SK-N-SH (cell line): ENCODE results near the gene PRKCA. TPM values are rescaled to one million over a fixed set of nuclear protein-coding genes. Genes with fewer than 3 reads are reported as not detected.
A peak's percentile ranks its signal among the peaks of the same experiment; 100 is the strongest.

ENCODE experiments used
- CHD2 ChIP-seq: fragments of 150-350 bp; IDR thresholded peaks from 2 replicates; pipeline ENCODE4 v1.6.1; 2018; ENCODE audit warnings: low read length; ENCODE audit not compliant: partially characterized antibody
- ELF1 ChIP-seq: IDR thresholded peaks from 2 replicates; pipeline ENCODE4 v1.4.0; 2012
- EP300 ChIP-seq, 2 experiments: IDR thresholded peaks; 2 replicates each; pipeline versions ENCODE4 v1.4.0 to v1.6.1; 2012; ENCODE audit warnings: borderline replicate concordance in 1 of 2, low read depth in 1 of 2, low read length in 1 of 2
- EZH2phosphoT487 ChIP-seq: fragments of 200-600 bp; sonication (generic); IDR thresholded peaks from 2 replicates; pipeline ENCODE4 v1.6.1; 2017; ENCODE audit warnings: low read depth, mixed run types, mild to moderate bottlenecking, antibody characterized with exemption, moderate library complexity, borderline replicate concordance
- FOSL2 ChIP-seq: IDR thresholded peaks from 2 replicates; pipeline ENCODE4 v1.4.0; 2012; ENCODE audit warnings: low read depth, mild to moderate bottlenecking, moderate library complexity, borderline replicate concordance
- FOXJ3 ChIP-seq: sonication (generic); formaldehyde crosslinking; IDR thresholded peaks from 2 replicates; pipeline ENCODE4 v1.5.1; 2020; ENCODE audit warnings: mild to moderate bottlenecking, missing genetic modification reagents
- FOXM1 ChIP-seq: IDR thresholded peaks from 2 replicates; pipeline ENCODE4 v1.4.0; 2012; ENCODE audit warnings: low read depth, mild to moderate bottlenecking
- GATA2 ChIP-seq: sonication (generic); formaldehyde crosslinking; IDR thresholded peaks from 2 replicates; pipeline ENCODE4 v1.5.0; 2020; ENCODE audit warnings: mild to moderate bottlenecking, missing genetic modification reagents
- MEF2A ChIP-seq: IDR thresholded peaks from 2 replicates; pipeline ENCODE4 v1.4.0; 2012; ENCODE audit warnings: low read depth, borderline replicate concordance
- MXI1 ChIP-seq: IDR thresholded peaks from 2 replicates; pipeline ENCODE4 v1.6.1; 2012; ENCODE audit warnings: mild to moderate bottlenecking, low read depth, low read length, improper control_type of control experiment
- NRF1 ChIP-seq: IDR thresholded peaks from 2 replicates; pipeline ENCODE4 v1.6.1; 2012; ENCODE audit warnings: low read depth, mild to moderate bottlenecking, low read length
- POLR2AphosphoS5 ChIP-seq: IDR thresholded peaks from 2 replicates; pipeline ENCODE4 v1.6.1; 2012; ENCODE audit warnings: low read depth, low read length
- RCOR1 ChIP-seq: fragments of 150-350 bp; IDR thresholded peaks from 2 replicates; pipeline ENCODE4 v1.6.1; 2017; ENCODE audit warnings: antibody characterized with exemption, low read length
- RFX5 ChIP-seq: IDR thresholded peaks from 2 replicates; pipeline ENCODE4 v1.6.1; 2012; ENCODE audit warnings: mild to moderate bottlenecking, improper control_type of control experiment, low read length
- RXRA ChIP-seq: IDR thresholded peaks from 2 replicates; pipeline ENCODE4 v1.4.0; 2012; ENCODE audit warnings: low read depth, mild to moderate bottlenecking, borderline replicate concordance
- SIN3A ChIP-seq: IDR thresholded peaks from 2 replicates; pipeline ENCODE4 v1.6.1; 2012; ENCODE audit warnings: low read depth, mild to moderate bottlenecking, low read length, moderate library complexity, borderline replicate concordance
- SMC3 ChIP-seq: IDR thresholded peaks from 2 replicates; pipeline ENCODE4 v1.6.1; 2012; ENCODE audit warnings: low read depth, low read length, improper control_type of control experiment
- TCF12 ChIP-seq: IDR thresholded peaks from 2 replicates; pipeline ENCODE4 v1.4.0; 2012
- TEAD4 ChIP-seq: IDR thresholded peaks from 2 replicates; pipeline ENCODE4 v1.4.0; 2012; ENCODE audit warnings: mild to moderate bottlenecking, borderline replicate concordance; ENCODE audit not compliant: insufficient read depth
- YY1 ChIP-seq: IDR thresholded peaks from 2 replicates; pipeline ENCODE4 v1.4.0; 2012; ENCODE audit warnings: low read depth, mild to moderate bottlenecking
- polyA plus RNA-seq, 3 experiments: library from polyadenylated mRNA; depleted of rRNA; stranded (reverse); fragments of >200 nt; gene quantifications; 2 replicates each; pipeline ENCODE4 v1.2.3, GENCODE V29; 2012
- TF ChIP-seq, protein P1 (sequence below): fragments of 150-350 bp; IDR thresholded peaks from 2 replicates; pipeline ENCODE4 v1.6.1; 2016; ENCODE audit warnings: mild to moderate bottlenecking, low read depth, low read length
- TF ChIP-seq, protein P2 (sequence below): IDR thresholded peaks from 2 replicates; pipeline ENCODE4 v1.4.0; 2012; ENCODE audit warnings: low read depth, borderline replicate concordance
- TF ChIP-seq, protein P3 (sequence below): IDR thresholded peaks from 2 replicates; pipeline ENCODE4 v1.4.0; 2012; ENCODE audit warnings: low read depth, borderline replicate concordance
- TF ChIP-seq, protein P4 (sequence below): fragments of 150-350 bp; IDR thresholded peaks from 2 replicates; pipeline ENCODE4 v1.6.1; 2017; ENCODE audit warnings: antibody characterized with exemption, low read length, low read depth, borderline replicate concordance
- TF ChIP-seq, protein P5 (sequence below): fragments of 200-600 bp; sonication (generic); IDR thresholded peaks from 2 replicates; pipeline ENCODE4 v1.6.1; 2017; ENCODE audit warnings: antibody characterized with exemption, mild to moderate bottlenecking, moderate library complexity

Gene PRKCA
- polyA plus RNA-seq, 1 of the 3 experiments (the other 2 are of a cell fraction): 108 TPM

DNA sequence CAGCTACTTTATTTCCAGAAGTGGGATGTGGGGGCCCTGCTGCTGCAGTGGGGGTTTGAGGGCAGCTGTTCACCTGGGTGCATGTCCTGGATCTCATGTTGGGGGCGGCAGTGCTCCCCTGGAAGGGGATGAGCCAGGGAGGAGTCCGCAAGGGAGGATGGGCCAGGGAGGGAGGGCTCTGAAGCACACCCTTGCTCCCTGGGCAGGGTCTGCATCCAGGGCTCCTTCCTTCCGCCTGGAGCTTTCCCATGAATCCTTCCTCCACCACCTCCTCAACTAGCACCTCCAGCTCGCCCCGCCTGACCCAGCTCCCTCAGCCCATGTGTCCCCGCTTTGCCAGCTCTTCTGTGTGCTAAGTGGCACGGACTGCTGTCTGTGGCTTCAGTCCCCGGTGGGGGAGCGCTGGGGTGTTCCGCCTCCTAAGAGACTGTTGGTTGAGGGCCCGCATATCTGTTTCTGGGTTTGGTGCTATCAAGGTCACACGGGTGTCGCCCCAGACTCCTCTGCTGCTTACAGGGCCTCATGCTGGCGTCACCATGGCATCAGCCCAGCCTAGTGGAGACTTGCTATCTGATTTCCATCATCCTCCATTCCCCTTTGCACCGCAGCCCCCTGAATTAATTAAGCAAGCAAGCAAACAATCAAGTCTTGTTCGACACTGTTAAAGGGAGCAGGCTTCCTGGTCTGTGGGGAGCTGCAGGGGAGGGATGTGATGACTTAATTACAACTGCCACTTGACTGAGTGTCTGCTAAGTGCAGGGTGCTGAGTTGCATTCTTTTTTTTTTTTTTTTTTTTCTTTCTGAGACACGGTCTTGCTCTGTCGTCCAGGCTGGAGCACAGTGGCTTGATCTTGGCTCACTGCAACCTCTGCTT, 71.8 kb downstream of the PRKCA start (continued):
- TF ChIP-seq FOXJ3 (CRISPR knock-in tag): peak; percentile 84
- no peak for TF ChIP-seq ELF1
- 0 out of 2 replicates have a peak, but pooled peaks have one; percentile 40 for TF ChIP-seq TCF12
- TF ChIP-seq, protein P1, sequence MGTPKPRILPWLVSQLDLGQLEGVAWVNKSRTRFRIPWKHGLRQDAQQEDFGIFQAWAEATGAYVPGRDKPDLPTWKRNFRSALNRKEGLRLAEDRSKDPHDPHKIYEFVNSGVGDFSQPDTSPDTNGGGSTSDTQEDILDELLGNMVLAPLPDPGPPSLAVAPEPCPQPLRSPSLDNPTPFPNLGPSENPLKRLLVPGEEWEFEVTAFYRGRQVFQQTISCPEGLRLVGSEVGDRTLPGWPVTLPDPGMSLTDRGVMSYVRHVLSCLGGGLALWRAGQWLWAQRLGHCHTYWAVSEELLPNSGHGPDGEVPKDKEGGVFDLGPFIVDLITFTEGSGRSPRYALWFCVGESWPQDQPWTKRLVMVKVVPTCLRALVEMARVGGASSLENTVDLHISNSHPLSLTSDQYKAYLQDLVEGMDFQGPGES: no peak
- TF ChIP-seq, protein P2, sequence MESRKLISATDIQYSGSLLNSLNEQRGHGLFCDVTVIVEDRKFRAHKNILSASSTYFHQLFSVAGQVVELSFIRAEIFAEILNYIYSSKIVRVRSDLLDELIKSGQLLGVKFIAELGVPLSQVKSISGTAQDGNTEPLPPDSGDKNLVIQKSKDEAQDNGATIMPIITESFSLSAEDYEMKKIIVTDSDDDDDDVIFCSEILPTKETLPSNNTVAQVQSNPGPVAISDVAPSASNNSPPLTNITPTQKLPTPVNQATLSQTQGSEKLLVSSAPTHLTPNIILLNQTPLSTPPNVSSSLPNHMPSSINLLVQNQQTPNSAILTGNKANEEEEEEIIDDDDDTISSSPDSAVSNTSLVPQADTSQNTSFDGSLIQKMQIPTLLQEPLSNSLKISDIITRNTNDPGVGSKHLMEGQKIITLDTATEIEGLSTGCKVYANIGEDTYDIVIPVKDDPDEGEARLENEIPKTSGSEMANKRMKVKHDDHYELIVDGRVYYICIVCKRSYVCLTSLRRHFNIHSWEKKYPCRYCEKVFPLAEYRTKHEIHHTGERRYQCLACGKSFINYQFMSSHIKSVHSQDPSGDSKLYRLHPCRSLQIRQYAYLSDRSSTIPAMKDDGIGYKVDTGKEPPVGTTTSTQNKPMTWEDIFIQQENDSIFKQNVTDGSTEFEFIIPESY: no peak
- no peak for TF ChIP-seq NRF1
- TF ChIP-seq EZH2phosphoT487: no peak
- peak; percentile 88 for TF ChIP-seq GATA2
- no peak for TF ChIP-seq FOXM1
- TF ChIP-seq CHD2: peak; percentile 63
- no peak for TF ChIP-seq SIN3A
- TF ChIP-seq POLR2AphosphoS5: no peak
- TF ChIP-seq, protein P3, sequence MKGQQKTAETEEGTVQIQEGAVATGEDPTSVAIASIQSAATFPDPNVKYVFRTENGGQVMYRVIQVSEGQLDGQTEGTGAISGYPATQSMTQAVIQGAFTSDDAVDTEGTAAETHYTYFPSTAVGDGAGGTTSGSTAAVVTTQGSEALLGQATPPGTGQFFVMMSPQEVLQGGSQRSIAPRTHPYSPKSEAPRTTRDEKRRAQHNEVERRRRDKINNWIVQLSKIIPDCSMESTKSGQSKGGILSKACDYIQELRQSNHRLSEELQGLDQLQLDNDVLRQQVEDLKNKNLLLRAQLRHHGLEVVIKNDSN: no peak
- no peak for TF ChIP-seq FOSL2
- TF ChIP-seq EP300 (IDR thresholded peaks at IDR 0.05; ENCODE audit: borderline replicate concordance in 1 of 2, low read depth in 1 of 2, low read length in 1 of 2): peak in 1 of 2 experiments; percentile 81; a peak in 2 of 4 replicates
- no peak for TF ChIP-seq TEAD4
- TF ChIP-seq, protein P4, sequence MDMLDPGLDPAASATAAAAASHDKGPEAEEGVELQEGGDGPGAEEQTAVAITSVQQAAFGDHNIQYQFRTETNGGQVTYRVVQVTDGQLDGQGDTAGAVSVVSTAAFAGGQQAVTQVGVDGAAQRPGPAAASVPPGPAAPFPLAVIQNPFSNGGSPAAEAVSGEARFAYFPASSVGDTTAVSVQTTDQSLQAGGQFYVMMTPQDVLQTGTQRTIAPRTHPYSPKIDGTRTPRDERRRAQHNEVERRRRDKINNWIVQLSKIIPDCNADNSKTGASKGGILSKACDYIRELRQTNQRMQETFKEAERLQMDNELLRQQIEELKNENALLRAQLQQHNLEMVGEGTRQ: no peak
- TF ChIP-seq, protein P5, sequence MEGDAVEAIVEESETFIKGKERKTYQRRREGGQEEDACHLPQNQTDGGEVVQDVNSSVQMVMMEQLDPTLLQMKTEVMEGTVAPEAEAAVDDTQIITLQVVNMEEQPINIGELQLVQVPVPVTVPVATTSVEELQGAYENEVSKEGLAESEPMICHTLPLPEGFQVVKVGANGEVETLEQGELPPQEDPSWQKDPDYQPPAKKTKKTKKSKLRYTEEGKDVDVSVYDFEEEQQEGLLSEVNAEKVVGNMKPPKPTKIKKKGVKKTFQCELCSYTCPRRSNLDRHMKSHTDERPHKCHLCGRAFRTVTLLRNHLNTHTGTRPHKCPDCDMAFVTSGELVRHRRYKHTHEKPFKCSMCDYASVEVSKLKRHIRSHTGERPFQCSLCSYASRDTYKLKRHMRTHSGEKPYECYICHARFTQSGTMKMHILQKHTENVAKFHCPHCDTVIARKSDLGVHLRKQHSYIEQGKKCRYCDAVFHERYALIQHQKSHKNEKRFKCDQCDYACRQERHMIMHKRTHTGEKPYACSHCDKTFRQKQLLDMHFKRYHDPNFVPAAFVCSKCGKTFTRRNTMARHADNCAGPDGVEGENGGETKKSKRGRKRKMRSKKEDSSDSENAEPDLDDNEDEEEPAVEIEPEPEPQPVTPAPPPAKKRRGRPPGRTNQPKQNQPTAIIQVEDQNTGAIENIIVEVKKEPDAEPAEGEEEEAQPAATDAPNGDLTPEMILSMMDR: no peak
- no peak for TF ChIP-seq RFX5
- TF ChIP-seq MEF2A: no peak
- no peak for TF ChIP-seq RXRA
- peak; percentile 61; the same call in 1 of the 2 replicates for TF ChIP-seq MXI1
- no peak for TF ChIP-seq YY1
- no peak for TF ChIP-seq RCOR1
- no peak for TF ChIP-seq SMC3
